H1 (cell line): ENCODE results near the gene ENPP5. TPM values are rescaled to one million over a fixed set of nuclear protein-coding genes. Genes with fewer than 3 reads are reported as not detected.

ENCODE experiments used
- CTBP2 ChIP-seq: IDR thresholded peaks from 2 replicates; pipeline ENCODE4 v1.7.0; 2011; ENCODE audit warnings: borderline replicate concordance, mild to moderate bottlenecking, moderate library complexity, mixed read lengths, low read length; ENCODE audit not compliant: insufficient read depth, insufficient read length
- NANOG ChIP-seq: IDR thresholded peaks from 2 replicates; pipeline ENCODE4 v1.6.1; 2011; ENCODE audit warnings: low read length, low read depth, mild to moderate bottlenecking, inconsistent platforms; ENCODE audit not compliant: insufficient read depth, poor library complexity, severe bottlenecking
- POLR2A ChIP-seq, 2 experiments: IDR thresholded peaks; 1 replicate in 1 of 2; 2 replicates in 1 of 2; pipeline ENCODE4 v1.6.1; 2011; ENCODE audit warnings: low read depth in 2 of 2, low read length in 2 of 2, mild to moderate bottlenecking in 2 of 2; ENCODE audit errors: control extremely low read depth in 1 of 2
- polyA plus RNA-seq, 7 experiments: library from polyadenylated mRNA; depleted of rRNA in 3 of 7; stranded (reverse) in 5 of 7; unstranded in 2 of 7; fragments of >200 nt in 5 of 7; fragments of 200-250 nt in 2 of 7; gene quantifications; 1 replicate in 5 of 7; 2 replicates in 1 of 7; 4 replicates in 1 of 7; pipeline versions ENCODE4 v1.2.1 to v1.2.3, GENCODE V29; 2011 to 2013; ENCODE audit warnings: missing spikeins in 2 of 7, mixed read lengths in 2 of 7
- total RNA-seq: library from RNA; stranded (reverse); fragmentation: NEBNext Ultra II Directional; extraction: Animal tissue kit (Norgen Biotek cat#: 25700); gene quantifications from 2 replicates; pipeline ENCODE4 v1.2.1, GENCODE V29; 2021

The ENPP5 gene
- total and polyA plus RNA-seq, 2 of the 8 experiments (the other 6 are each of a cell fraction or from before 2014, with no cell fraction given), result 5.1 to 7.6 TPM

GRCh38 chr6:46135176-46135575 is 35.6 kb downstream of the ENPP5 start (continued):
- no peak for TF ChIP-seq NANOG
- no peak for TF ChIP-seq POLR2A (IDR thresholded peaks at IDR 0.05; ENCODE audit: control extremely low read depth in 1 of 2, low read depth in 2 of 2, low read length in 2 of 2)
- no peak for TF ChIP-seq CTBP2
